ENCODE measurements around the gene GALNT13.

Gene GALNT13

DNA sequence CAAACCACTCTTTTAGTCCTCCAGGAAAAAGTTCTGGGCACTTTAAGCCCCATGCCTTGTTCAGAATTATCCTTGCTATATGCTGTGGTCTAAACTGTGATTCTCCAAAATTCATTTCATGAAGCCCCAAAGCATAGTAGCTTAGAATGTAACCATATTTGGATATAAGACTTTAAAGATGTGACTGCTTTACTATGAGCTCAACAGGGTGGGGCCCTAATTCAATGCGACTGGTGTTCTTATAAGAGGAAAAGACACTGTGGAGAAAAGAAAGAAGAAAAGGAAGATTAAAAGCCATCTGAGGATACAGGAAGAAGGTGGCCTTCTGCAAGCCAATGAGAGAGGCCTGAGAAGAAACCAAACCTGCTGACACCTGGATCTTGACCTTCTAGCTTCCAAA, 174.8 kb downstream of the GALNT13 start:
- Histone ChIP-seq H3F3A (ENCODE audit: insufficient read depth, low read length) (no peaks in the 10 kb centered on the region), H3K4me1 (ENCODE audit: low read length) (no peaks in the 10 kb centered on the region), H3K27ac (ENCODE audit: low read length) (no peak overlapping the region), H3K4me3 (ENCODE audit: low read length) (no peak overlapping the region), H3K9me2 (replicated peaks; ENCODE audit: insufficient read depth, low read length) (no peaks in the 10 kb centered on the region), H2AFZ (ENCODE audit: low read length) (no peak overlapping the region), H3K79me2 (ENCODE audit: low read length) (no peaks in the 10 kb centered on the region), H3K27me3 (replicated peaks; ENCODE audit: insufficient read depth, low read length) (no peaks in the 10 kb centered on the region), H3K4me2 (ENCODE audit: low read depth, low read length) (no peak overlapping the region), H4K20me1 (ENCODE audit: insufficient read depth, low read length) (no peaks in the 10 kb centered on the region), H3K9me3 (replicated peaks; ENCODE audit: insufficient read depth, low read length) (no peaks in the 10 kb centered on the region), H3K36me3 (replicated peaks; ENCODE audit: insufficient read depth, low read length) (no peaks in the 10 kb centered on the region), H3K9ac (ENCODE audit: low read length) (no peak overlapping the region)
- no peak for TF ChIP-seq EZH2 (optimal IDR thresholded peaks at IDR 0.05; ENCODE audit: low read depth, low read length)
- TF ChIP-seq EZH2phosphoT487 (IDR thresholded peaks at IDR 0.05; ENCODE audit: low read length), result no peak
- TF ChIP-seq, protein P1, sequence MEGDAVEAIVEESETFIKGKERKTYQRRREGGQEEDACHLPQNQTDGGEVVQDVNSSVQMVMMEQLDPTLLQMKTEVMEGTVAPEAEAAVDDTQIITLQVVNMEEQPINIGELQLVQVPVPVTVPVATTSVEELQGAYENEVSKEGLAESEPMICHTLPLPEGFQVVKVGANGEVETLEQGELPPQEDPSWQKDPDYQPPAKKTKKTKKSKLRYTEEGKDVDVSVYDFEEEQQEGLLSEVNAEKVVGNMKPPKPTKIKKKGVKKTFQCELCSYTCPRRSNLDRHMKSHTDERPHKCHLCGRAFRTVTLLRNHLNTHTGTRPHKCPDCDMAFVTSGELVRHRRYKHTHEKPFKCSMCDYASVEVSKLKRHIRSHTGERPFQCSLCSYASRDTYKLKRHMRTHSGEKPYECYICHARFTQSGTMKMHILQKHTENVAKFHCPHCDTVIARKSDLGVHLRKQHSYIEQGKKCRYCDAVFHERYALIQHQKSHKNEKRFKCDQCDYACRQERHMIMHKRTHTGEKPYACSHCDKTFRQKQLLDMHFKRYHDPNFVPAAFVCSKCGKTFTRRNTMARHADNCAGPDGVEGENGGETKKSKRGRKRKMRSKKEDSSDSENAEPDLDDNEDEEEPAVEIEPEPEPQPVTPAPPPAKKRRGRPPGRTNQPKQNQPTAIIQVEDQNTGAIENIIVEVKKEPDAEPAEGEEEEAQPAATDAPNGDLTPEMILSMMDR (IDR thresholded peaks at IDR 0.05; ENCODE audit: low read length), result no peak
- no peak for DNase-seq

DNA sequence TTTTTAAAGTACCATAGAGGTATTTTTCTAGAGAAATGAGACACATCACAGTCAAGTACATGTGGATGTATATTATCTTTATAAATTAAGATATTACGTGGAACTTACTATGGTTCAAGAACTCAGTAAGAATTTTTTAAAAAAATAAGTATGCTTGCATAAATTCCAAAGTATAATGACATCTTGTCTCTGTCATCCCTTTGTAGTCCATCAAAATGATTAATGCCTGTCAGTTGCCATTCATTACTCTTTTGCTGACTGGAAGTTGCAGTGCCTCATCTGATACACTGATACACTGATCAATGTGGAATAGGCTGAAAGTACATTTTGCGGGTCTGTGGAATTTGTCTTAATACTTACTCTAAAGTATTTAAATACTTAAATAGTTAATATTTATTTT, 177.2 kb downstream of the GALNT13 start:
- TF ChIP-seq EZH2 (optimal IDR thresholded peaks at IDR 0.05; ENCODE audit: low read depth, low read length) (no peak), EZH2phosphoT487 (IDR thresholded peaks at IDR 0.05; ENCODE audit: low read length) (no peak)
- TF ChIP-seq, protein P1 (IDR thresholded peaks at IDR 0.05; ENCODE audit: low read length), result no peak
- H3F3A ChIP-seq (ENCODE audit: insufficient read depth, low read length), result no peaks in the 10 kb centered on the region
- no peaks in the 10 kb centered on the region for H3K79me2 ChIP-seq (ENCODE audit: low read length)
- no peaks in the 10 kb centered on the region for H3K4me1 ChIP-seq (ENCODE audit: low read length)
- no peak overlapping the region for H3K9ac ChIP-seq (ENCODE audit: low read length)
- DNase-seq, result no peak
- H3K27me3 ChIP-seq (replicated peaks; ENCODE audit: insufficient read depth, low read length), result no peaks in the 10 kb centered on the region
- H3K9me3 ChIP-seq (replicated peaks; ENCODE audit: insufficient read depth, low read length), result no peaks in the 10 kb centered on the region
- H3K9me2 ChIP-seq (replicated peaks; ENCODE audit: insufficient read depth, low read length), result no peaks in the 10 kb centered on the region
- H4K20me1 ChIP-seq (ENCODE audit: insufficient read depth, low read length), result no peaks in the 10 kb centered on the region
- no peak overlapping the region for H3K4me3 ChIP-seq (ENCODE audit: low read length)
- no peak overlapping the region for H3K4me2 ChIP-seq (ENCODE audit: low read depth, low read length)
- no peak overlapping the region for H2AFZ ChIP-seq (ENCODE audit: low read length)
- no peaks in the 10 kb centered on the region for H3K36me3 ChIP-seq (replicated peaks; ENCODE audit: insufficient read depth, low read length)
- H3K27ac ChIP-seq (ENCODE audit: low read length), result no peak overlapping the region

DNA sequence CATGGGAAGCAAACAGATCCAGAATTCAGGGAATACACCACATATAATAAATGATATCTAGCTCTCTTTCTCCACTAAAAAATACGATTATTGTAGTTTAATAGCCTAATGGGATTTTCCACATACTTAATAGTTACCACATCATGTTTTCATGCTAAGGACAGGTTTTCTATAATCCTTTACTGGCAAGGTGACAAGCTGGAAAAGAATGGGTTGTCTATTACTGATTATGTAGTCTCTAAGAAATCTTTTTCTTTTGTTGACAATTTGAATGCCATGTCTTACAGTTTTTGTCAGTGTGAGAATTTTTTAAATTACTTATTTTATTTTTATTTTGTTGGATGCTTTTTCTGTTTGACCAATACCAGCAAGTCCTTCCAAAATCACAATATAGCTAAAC, 177.8 kb downstream of the GALNT13 start:
- Histone ChIP-seq H3K27me3 (replicated peaks; ENCODE audit: insufficient read depth, low read length) (no peaks in the 10 kb centered on the region), H3K9ac (ENCODE audit: low read length) (no peak overlapping the region), H3K36me3 (replicated peaks; ENCODE audit: insufficient read depth, low read length) (no peaks in the 10 kb centered on the region), H3F3A (ENCODE audit: insufficient read depth, low read length) (no peaks in the 10 kb centered on the region), H3K9me3 (replicated peaks; ENCODE audit: insufficient read depth, low read length) (no peaks in the 10 kb centered on the region), H4K20me1 (ENCODE audit: insufficient read depth, low read length) (no peaks in the 10 kb centered on the region), H3K27ac (ENCODE audit: low read length) (no peak overlapping the region), H3K9me2 (replicated peaks; ENCODE audit: insufficient read depth, low read length) (no peaks in the 10 kb centered on the region), H3K79me2 (ENCODE audit: low read length) (no peaks in the 10 kb centered on the region), H2AFZ (ENCODE audit: low read length) (no peak overlapping the region), H3K4me2 (ENCODE audit: low read depth, low read length) (no peak overlapping the region), H3K4me3 (ENCODE audit: low read length) (no peak overlapping the region), H3K4me1 (ENCODE audit: low read length) (no peaks in the 10 kb centered on the region)
- DNase-seq, result no peak
- TF ChIP-seq, protein P1 (IDR thresholded peaks at IDR 0.05; ENCODE audit: low read length), result no peak
- TF ChIP-seq EZH2phosphoT487 (IDR thresholded peaks at IDR 0.05; ENCODE audit: low read length) (no peak), EZH2 (optimal IDR thresholded peaks at IDR 0.05; ENCODE audit: low read depth, low read length) (no peak)

Measured in MM.1S (cell line).